DOHH2 (cell line): ENCODE data around the gene ZNF219.

Experiments
- H3F3A ChIP-seq: fragments of 200-600 bp; sonication (generic), shearing (Covaris generic); 2 replicates; pipeline ENCODE4 v1.6.0; 2016; ENCODE audit warnings: antibody characterized with exemption, mild to moderate bottlenecking; ENCODE audit not compliant: control insufficient read depth, insufficient read depth
- H3K27ac ChIP-seq: fragments of 200-600 bp; sonication (generic); 2 replicates; pipeline ENCODE4 v1.5.1; 2014; ENCODE audit warnings: low read depth, mild to moderate bottlenecking, low read length, moderate library complexity
- H3K27me3 ChIP-seq: fragments of 200-600 bp; sonication (generic); 2 replicates; pipeline ENCODE4 v1.6.1; 2014; ENCODE audit warnings: mild to moderate bottlenecking, low read length, mixed read lengths; ENCODE audit not compliant: control insufficient read depth
- H3K36me3 ChIP-seq: fragments of 200-600 bp; sonication (generic); 2 replicates; pipeline ENCODE4 v1.6.1; 2014; ENCODE audit warnings: mild to moderate bottlenecking, low read length, moderate library complexity, mixed read lengths; ENCODE audit not compliant: control insufficient read depth
- H3K4me1 ChIP-seq: fragments of 200-600 bp; sonication (generic); 2 replicates; pipeline ENCODE4 v1.6.1; 2014; ENCODE audit warnings: mild to moderate bottlenecking, low read length, mixed read lengths; ENCODE audit not compliant: control insufficient read depth
- H3K4me2 ChIP-seq: fragments of 200-600 bp; sonication (generic); 2 replicates; pipeline ENCODE4 v1.6.0; 2014; ENCODE audit warnings: mild to moderate bottlenecking, low read length, moderate library complexity
- H3K4me3 ChIP-seq: fragments of 200-600 bp; sonication (generic); 2 replicates; pipeline ENCODE4 v1.5.1; 2014; ENCODE audit warnings: mild to moderate bottlenecking, low read length, mixed read lengths
- H3K79me2 ChIP-seq: fragments of 200-600 bp; sonication (generic); 2 replicates; pipeline ENCODE4 v1.6.1; 2014; ENCODE audit warnings: mild to moderate bottlenecking, low read length, mixed read lengths; ENCODE audit not compliant: control insufficient read depth
- H3K9me2 ChIP-seq: fragments of 200-600 bp; sonication (generic); replicated peaks from 2 replicates; pipeline ENCODE4 v1.6.1; 2014; ENCODE audit warnings: mild to moderate bottlenecking, low read length, mixed read lengths; ENCODE audit not compliant: control insufficient read depth
- H3K9me3 ChIP-seq: fragments of 200-600 bp; sonication (generic); 2 replicates; pipeline ENCODE4 v1.6.1; 2014; ENCODE audit warnings: antibody characterized with exemption, low read length, mixed read lengths; ENCODE audit not compliant: control insufficient read depth, insufficient read depth
- H4K20me1 ChIP-seq: fragments of 200-600 bp; sonication (generic); 2 replicates; pipeline ENCODE4 v1.6.0; 2014; ENCODE audit warnings: low read depth, mild to moderate bottlenecking, antibody characterized with exemption, low read length, moderate library complexity; ENCODE audit not compliant: control insufficient read depth, insufficient read depth
- EZH2phosphoT487 ChIP-seq: fragments of 200-600 bp; sonication (generic); IDR thresholded peaks from 2 replicates; pipeline ENCODE4 v1.6.1; 2017; ENCODE audit warnings: borderline replicate concordance, mild to moderate bottlenecking, antibody characterized with exemption, low read length, moderate library complexity, mixed read lengths
- TF ChIP-seq, protein P1 (sequence below): fragments of 200-600 bp; sonication (generic); IDR thresholded peaks from one replicate; pipeline ENCODE4 v1.5.1; 2014; ENCODE audit warnings: antibody characterized with exemption, mild to moderate bottlenecking, low read depth, low read length; ENCODE audit not compliant: poor library complexity, severe bottlenecking

ZNF219 gene

DNA sequence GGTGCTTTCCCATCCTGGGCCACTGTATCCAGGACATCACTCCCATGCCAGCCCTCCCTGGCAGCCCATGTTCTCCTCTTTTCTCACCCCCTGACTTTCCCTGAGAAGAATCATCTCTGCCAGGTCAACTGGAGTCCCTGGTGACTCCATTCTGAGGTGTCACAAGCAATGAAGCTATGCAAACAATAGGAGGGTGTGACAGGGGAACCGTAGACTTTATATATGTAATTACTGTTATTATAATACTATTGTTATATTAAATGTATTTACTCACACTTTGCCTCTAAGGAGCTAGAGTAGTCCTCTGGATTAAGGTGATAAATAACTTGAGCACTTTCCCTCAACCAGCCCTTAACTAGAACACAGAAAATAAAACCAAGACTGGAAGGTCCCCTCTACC is 9.2 kb downstream of the ZNF219 start:
- no peak overlapping the region for H3K4me2 ChIP-seq
- peaks cover 3% of the 10 kb centered on the region; the same call in 1 of the 2 replicates for H3K36me3 ChIP-seq

DNA sequence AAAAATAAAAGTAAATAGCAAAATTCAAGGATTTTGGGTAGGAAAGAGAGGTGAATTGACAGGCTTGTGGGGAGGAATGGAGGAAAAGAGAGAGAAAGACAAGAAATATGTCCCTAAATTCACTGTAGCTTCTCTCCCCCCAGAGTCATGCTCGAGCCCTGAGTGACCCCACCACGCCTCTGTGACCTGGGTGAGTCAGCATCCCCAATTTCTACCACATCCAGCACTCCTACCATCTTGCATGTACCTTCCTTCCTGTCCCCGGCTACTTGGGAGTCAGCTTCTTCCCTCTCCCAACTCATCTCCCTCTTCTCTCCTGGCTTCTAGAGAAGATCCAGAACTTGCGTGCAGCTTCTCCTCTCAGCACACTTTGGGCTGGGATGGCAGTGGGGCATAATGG is 9.8 kb downstream of the ZNF219 start:
- Histone ChIP-seq H4K20me1 (peaks cover 9% of the 10 kb centered on the region), H3K27me3 (no peaks in the 10 kb centered on the region), H3K4me3 (no peak overlapping the region), H3K36me3 (peaks cover 3% of the 10 kb centered on the region; the same call in 1 of the 2 replicates), H3K9me2 (no peaks in the 10 kb centered on the region), H3K79me2 (no peaks in the 10 kb centered on the region), H3K27ac (no peak overlapping the region), H3K9me3 (no peaks in the 10 kb centered on the region), H3F3A (no peaks in the 10 kb centered on the region), H3K4me2 (no peak overlapping the region), H3K4me1 (peaks cover 13% of the 10 kb centered on the region)
- TF ChIP-seq EZH2phosphoT487 = no peak
- TF ChIP-seq, protein P1, sequence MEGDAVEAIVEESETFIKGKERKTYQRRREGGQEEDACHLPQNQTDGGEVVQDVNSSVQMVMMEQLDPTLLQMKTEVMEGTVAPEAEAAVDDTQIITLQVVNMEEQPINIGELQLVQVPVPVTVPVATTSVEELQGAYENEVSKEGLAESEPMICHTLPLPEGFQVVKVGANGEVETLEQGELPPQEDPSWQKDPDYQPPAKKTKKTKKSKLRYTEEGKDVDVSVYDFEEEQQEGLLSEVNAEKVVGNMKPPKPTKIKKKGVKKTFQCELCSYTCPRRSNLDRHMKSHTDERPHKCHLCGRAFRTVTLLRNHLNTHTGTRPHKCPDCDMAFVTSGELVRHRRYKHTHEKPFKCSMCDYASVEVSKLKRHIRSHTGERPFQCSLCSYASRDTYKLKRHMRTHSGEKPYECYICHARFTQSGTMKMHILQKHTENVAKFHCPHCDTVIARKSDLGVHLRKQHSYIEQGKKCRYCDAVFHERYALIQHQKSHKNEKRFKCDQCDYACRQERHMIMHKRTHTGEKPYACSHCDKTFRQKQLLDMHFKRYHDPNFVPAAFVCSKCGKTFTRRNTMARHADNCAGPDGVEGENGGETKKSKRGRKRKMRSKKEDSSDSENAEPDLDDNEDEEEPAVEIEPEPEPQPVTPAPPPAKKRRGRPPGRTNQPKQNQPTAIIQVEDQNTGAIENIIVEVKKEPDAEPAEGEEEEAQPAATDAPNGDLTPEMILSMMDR = no peak

More for the DNA sequence above, 9.2 kb downstream of the ZNF219 start:
- H3F3A ChIP-seq = no peaks in the 10 kb centered on the region
- H3K79me2 ChIP-seq = no peaks in the 10 kb centered on the region
- H3K27me3 ChIP-seq = no peaks in the 10 kb centered on the region
- TF ChIP-seq, protein P1 = no peak
- no peak for TF ChIP-seq EZH2phosphoT487
- H4K20me1 ChIP-seq = peaks cover 9% of the 10 kb centered on the region
- H3K9me3 ChIP-seq = no peaks in the 10 kb centered on the region
- H3K27ac ChIP-seq = no peak overlapping the region
- H3K4me1 ChIP-seq = peaks cover 19% of the 10 kb centered on the region
- no peaks in the 10 kb centered on the region for H3K9me2 ChIP-seq
- H3K4me3 ChIP-seq = no peak overlapping the region

DNA sequence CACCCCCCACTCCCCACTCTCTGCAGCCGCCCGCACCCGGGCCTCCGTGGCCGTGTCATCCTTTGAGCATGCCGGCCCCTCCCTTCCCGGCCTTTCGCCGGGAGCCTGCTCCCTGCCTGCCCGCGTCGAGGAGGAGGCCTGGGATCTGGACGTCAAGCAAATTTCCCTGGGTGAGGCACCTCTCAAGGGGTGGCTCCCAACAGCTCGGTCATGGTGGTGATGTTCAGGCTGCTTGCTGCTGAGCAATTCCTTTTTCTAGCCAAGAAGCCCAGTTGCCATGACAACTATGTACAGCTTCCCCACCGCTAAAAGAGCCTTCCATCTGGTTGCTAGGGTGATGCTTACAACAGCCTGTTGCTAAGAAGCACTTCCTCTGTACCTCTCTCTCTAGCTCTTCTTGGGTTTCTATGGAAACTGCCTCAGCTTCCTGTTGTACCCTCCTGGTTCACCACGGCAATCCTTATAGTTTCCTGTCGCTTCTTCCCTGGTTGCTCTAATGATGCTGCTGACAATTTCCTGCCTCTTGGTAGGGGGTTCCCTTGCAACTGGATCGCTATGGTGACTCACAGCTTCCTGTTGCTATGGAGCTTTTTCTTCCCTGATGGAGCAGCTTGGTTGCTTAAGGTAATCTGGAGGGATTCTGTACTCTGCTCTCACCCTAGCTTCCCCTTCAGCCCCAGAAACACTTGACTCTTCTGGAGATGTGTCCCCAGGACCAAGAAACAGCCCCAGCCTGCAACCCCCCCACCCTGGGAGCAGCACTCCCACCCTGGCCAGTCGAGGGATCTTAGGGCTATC is 11.0 kb downstream of the ZNF219 start:
- Histone ChIP-seq H3F3A (no peaks in the 10 kb centered on the region), H3K9me3 (no peaks in the 10 kb centered on the region), H3K79me2 (no peaks in the 10 kb centered on the region), H3K4me1 (peaks cover 9% of the 10 kb centered on the region), H3K4me3 (no peak overlapping the region), H3K27ac (no peak overlapping the region), H3K4me2 (no peak overlapping the region), H3K9me2 (no peaks in the 10 kb centered on the region), H3K36me3 (0 out of 2 replicates have a peak, but pooled peaks cover 3% of the 10 kb centered on the region), H3K27me3 (no peaks in the 10 kb centered on the region), H4K20me1 (peaks cover 2% of the 10 kb centered on the region; the same call in 1 of the 2 replicates)
- TF ChIP-seq EZH2phosphoT487 = no peak
- TF ChIP-seq, protein P1 = no peak
